HG03521 (cell line): ENCODE results near the gene PRH1.

ENCODE experiments used
- ATAC-seq: cut with Tn5 transposase; IDR thresholded peaks from one replicate; pipeline ENCODE4 v1.9.1; 2021; ENCODE audit warnings: mild to moderate bottlenecking, moderate library complexity; ENCODE audit not compliant: unreplicated experiment

The PRH1 gene

DNA sequence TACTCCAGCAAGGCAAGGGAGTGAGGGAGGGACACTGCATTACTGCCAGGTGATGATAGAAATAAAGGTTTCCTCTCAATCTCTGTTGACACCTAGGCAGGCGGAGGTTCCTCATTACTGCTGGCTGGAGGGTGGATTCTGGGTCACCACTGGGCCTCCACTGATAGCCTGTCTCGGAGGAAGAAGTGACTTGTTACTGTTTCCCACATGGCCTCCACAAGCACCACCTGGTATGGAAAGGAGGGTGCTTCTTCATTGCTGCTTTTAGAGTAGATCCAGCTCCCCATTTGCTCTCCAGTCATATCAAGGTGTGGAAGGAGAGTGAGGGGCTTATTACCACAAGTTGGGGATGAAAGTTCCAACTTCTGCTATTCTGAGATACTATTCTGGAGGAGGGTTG lies 41.2 kb downstream of the PRH1 start:
- no peak for ATAC-seq

DNA sequence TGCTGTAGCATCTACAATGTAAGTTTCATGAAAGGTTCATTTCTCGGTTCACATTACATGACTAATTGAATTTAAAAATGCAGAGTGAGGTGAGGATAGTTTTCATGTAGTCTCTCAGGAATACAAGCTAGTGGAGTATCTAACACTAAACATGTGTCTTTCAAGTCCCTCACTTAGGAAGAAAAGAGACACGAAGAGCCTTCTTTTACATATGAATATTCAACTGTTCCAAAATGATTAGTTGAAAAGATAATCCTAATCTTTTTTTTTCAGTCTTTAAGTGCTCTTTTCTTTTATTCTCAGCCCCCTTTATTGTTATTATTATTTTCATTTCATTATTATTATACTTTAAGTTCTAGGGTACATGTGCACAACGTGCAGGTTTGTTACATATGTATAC lies 45.6 kb downstream of the PRH1 start:
- ATAC-seq: no peak
